ENCODE data around the gene CERT1.
"Not testable (repeated sequence)": the region's sequence is repeated elsewhere in the genome, so short reads cannot be mapped to it uniquely, and the experiment has no call there.

The CERT1 gene

GRCh38 chr5:75523275-75523674 lies 11.8 kb upstream of the CERT1 start:
- DNase-seq (ENCODE audit: low spot score), result no peak

DNA sequence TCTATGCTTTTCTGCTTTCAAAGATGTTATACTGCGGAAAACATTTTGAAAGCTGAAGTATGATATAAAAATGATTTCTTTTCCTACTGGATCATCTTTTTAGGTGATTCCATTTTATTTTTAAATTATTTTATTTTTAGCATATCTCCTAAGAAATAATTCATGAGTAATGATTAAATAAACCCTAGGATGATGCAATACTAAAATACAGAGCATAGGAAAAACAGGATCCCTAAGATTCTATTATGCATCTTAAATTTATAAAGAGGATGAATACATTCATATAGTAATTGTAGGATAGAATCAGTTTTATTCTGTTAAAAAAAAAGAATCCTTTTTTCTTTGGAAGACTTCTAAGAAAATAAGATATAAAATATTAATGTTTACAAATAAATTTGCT lies 11.1 kb upstream of the CERT1 start:
- no peak for DNase-seq (ENCODE audit: low spot score)

GRCh38 chr5:75522025-75522424 lies 10.6 kb upstream of the CERT1 start:
- no peak for DNase-seq (ENCODE audit: low spot score)

GRCh38 chr5:75521195-75521594 lies 9.8 kb upstream of the CERT1 start:
- DNase-seq (ENCODE audit: low spot score), result no peak

DNA sequence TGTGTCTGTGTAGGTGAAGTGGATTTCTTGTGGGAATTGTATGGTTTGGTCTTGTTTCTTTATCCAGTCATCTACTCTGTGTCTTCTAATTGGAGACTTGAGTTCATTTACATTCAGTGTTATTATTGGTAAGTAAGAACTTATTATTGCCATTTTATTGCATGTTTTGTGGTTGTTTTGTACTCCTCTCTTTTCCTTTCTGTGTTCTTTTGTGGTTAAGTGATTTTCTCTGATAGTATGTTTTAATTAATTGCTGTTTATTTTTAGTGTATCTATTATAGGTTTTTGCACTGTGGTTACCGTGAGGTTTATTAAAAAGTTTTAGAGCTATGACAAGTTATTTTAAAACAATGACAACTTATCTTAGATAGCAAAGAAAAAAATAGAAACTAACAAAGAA lies 8.3 kb upstream of the CERT1 start:
- DNase-seq (ENCODE audit: low spot score), result no peak

DNA sequence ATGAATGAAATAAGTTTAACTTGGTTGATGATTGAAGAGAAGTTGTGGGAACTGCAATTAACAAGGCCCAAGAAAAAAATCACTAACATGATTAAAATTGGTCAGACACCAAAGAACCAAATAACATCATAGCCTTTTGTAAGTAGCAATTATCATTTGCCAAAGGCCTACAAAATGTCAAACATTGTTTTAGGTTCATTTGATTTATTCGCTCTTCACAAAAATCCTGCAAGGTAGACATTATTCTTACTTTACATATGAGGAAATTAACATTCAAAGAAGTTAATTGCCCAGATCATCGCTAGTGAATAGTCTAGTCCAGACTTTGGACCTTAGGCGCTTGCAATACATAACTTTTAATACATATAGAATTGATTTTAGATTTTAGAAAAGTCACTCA lies 2.9 kb upstream of the CERT1 start:
- DNase-seq (ENCODE audit: low spot score), result no peak

DNA sequence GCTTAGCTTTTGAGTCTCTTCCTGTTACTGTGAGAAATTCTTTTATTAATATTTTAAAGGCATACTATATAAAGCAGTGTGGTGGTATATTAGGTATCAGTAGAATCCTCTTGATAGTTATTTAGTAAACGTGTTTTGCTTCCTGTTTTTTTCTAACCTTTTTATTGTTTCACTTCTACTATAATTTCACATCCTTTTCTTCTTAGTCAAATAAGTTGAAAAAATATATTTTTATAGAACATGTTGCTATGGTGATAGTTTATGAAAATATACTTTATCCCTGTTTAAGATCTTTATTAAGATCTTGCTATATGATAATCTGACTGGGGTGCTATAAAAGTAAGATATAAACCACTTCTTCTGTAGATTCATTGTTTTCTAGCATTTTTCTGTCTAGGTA lies 2.4 kb upstream of the CERT1 start:
- DNase-seq (ENCODE audit: low spot score), result no peak

GRCh38 chr5:75512383-75513074 lies 1.1 kb upstream of the CERT1 start:
- DNase-seq (ENCODE audit: low spot score), result no peak

DNA sequence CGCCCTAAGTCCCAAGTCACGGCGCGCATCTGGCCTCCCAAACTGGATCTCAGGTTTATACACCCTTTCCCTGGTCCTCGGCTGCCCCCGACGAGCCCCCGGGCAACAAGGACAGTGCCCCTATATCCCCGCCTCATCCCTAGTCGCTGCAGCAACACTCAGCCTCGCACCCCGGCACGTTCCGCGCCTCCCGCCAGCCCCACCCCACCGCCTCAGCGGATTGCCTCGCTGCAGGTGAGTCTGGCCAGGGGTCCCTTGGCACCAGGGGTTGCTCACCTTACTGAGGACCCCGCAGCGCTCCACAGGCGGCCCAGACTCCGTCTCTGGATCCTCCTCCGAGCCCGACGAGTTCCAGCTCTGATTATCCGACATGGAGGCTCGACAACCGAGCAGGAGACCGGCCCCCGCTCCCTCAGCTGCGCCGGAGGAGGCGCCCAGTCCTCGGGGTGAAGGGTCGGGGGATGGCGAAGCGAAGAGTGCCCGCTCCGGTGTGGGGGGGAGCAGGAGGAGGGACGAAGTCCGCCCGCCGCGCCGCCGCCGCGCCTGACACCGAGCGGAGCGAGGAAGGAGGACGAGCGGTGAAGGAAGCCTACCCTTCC lies 494 bp downstream of the CERT1 start:
- peak; percentile 5 for DNase-seq (ENCODE audit: low spot score)

DNA sequence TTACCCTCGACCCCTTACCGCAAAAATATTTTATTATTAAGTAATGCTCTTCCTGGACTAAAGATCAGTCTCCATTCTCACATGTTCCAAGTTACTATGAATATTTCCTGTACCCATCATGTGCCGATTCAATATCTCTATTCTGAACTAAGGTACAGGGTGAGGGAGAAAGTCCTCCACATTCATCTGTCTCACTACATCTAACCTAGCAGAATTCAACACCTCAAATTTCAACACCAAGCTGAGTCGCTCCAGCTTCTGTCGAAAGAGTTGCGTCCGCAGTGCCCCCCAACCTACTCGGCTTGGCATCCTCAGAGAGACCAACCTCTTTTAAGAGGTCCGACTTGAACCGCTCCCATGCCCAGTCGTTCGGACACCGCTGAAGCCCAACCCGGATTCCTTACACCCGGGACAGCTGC lies 1.0 kb downstream of the CERT1 start:
- no peak for DNase-seq (ENCODE audit: low spot score)

- DNase-seq (ENCODE audit: low spot score), result no peak
Observed at GRCh38 chr5:75509956-75510355, 1.5 kb downstream of the CERT1 start.

- no peak for DNase-seq (ENCODE audit: low spot score)
Observed at GRCh38 chr5:75509546-75509945, 1.9 kb downstream of the CERT1 start.

GRCh38 chr5:75507841-75508240 lies 3.6 kb downstream of the CERT1 start:
- DNase-seq (ENCODE audit: low spot score), result no peak

DNA sequence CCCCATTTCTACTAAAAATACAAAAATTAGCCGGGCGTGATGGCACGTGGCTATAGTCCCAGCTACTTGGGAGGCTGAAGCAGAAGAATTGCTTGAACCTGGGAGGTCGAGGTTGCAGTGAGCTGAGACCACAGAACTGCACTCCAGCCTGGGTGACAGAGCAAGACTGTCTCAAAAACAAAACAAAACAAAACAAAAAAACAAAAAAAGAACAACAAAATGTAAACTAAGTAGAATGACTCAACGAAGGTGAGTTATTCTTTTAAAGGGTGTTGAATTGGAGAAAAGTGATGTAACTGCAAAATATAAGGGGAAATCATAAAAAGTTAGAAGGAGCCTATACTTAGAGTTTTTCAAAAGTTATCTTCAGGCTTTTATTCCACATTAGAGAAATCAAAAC lies 6.3 kb downstream of the CERT1 start:
- DNase-seq (ENCODE audit: low spot score), result not testable (repeated sequence)

DNA sequence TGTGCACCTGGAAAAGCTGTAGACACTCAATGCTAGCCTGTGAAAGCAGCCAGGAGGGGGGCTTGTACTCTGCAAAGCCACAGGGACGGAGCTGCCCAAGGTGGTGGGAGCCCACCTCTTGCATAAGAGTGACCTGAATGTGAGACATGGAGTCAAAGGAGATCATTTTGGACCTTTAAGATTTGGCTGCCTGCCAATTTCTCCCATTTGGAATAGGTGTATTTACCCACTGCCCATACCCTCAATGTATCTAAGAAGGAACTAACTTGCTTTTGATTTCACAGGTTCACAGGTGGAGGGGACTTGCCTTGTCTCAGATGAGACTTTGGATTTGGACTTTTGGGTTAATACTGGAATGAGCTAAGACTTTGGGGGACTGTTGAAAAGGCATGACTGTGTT lies 12.6 kb downstream of the CERT1 start:
- not testable (repeated sequence) for DNase-seq (ENCODE audit: low spot score)

GRCh38 chr5:75498208-75498777 lies 13.1 kb downstream of the CERT1 start:
- DNase-seq (ENCODE audit: low spot score), result no peak

DNA sequence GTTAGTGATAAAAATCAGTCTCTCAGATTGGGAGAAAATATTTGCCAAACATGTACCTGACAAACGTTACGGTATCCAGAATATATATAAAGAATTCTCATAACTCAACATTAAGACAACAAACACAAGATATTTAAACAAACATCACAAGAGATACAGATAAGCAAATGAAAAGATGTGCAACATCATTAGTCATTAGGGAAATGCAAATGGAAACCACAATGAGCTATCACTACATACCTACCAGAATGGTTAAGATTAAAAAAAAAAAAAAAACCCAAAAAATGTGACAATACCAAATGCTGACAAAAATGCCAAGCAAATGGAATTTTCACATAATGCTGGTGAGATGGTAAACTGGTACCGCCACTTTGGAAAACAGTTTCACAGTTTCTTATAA lies 15.4 kb downstream of the CERT1 start:
- DNase-seq (ENCODE audit: low spot score), result no peak

DNA sequence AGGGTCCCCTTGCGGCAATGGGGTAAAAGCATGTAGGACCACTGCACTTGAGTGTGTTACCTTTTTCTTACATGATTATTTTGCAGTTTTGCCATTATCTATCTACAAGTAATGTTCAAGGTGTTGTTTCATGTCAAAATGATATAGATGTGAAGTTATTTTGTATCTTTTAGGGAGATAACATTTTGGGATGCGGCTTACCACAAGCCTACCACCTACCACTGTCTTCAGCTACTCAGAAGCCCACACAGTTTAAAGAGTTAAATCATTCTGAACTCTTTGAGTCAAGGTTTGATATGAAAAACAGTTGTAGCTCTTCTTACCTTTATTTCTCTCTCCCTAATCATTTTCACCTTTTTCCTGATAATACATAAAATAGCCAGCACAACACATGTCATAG lies 19.8 kb downstream of the CERT1 start:
- DNase-seq (ENCODE audit: low spot score), result no peak

GRCh38 chr5:75489847-75490246 lies 21.6 kb downstream of the CERT1 start:
- not testable (repeated sequence) for DNase-seq (ENCODE audit: low spot score)

- DNase-seq (ENCODE audit: low spot score), result no peak
Observed at GRCh38 chr5:75484605-75485004, 26.8 kb downstream of the CERT1 start.

DNA sequence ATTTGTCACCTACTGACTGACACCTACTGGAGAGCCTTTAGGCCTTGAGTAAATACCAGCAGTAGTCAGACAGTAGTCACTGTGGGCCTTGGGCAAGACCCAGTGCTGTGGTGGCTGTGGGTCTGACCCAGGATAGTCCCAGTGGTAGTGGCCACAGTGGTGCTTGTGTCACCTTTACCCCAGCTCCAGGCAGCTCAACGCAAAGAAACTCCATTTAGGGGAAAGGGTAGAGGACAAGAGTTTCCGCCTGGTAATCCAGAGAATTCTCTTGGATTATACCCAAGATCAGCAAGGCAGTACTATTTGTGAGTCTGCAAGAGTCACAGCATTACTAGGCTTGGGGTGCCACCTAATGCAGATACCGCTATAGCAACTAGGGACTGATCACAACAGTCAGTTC lies 28.9 kb downstream of the CERT1 start:
- DNase-seq (ENCODE audit: low spot score), result no peak

DNA sequence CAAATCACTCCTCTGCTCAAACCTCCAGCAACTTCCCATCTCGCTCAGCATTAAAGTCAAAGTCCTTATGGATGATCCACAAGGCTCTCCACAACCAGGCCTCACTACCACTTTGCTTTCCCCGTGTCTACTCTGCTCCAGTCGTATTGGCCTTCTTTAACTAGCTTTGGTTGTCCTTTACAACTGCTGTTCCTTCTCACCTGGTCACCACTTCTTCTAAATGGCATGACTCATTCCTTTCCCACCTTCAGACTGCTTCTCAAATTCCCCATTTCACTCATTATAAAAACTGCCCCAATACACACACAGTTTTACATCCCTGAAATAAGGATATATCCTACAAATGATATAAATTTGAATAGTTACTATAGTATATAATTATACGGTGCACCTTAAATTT lies 30.4 kb downstream of the CERT1 start:
- DNase-seq (ENCODE audit: low spot score), result no peak

DNA sequence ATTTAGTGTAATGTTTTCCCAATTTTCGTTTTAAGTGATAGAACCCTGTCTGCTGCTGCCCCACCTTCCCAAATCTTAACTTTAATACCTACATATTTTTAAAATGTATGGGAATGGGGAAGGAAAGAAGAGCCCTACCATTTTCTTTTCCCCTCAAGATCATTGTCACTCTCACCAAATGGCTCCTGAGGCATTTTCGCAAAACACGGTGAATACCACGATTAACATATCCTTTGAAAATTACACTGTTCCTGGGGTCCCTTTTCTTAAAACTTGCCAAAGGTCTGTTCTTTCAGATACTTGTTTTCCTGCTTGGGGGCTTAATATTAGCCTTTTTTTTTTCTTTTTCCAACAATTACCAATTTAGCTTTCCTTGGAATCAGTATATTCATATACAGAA lies 36.1 kb downstream of the CERT1 start:
- DNase-seq (ENCODE audit: low spot score), result no peak

DNA sequence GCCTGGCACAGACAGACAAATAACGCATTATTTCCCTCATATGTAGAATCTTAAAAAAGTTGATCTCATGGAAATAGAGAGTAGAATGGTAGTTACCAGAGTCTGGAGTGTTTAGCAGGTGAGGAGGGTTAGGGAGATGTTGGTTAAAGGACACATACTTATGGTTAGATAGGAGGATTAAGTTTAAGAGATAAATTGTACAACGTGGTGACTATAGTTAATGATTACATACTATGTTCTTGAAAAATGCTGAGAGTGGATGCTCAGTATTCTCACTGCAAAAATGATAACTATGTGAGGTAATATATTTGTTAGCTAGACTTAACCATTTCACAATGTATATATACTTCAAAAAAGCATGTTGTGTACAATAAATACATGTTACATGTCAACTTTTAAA lies 38.0 kb downstream of the CERT1 start:
- DNase-seq (ENCODE audit: low spot score), result no peak

Data from CD4-positive, alpha-beta T cell treated with Interleukin-6 at 100 ng/mL for 8 hours (primary cell).